A673 (cell line): ENCODE results near the gene CPAMD8. TPM values are rescaled to one million over a fixed set of nuclear protein-coding genes. Genes with fewer than 3 reads are reported as not detected.
"Not testable (repeated sequence)": the region's sequence is repeated elsewhere in the genome, so short reads cannot be mapped to it uniquely, and the experiment has no call there.

Experiments
- BruUV-seq: library from RNA; stranded (reverse); fragments of 400-500 nt; replicated peaks from 2 replicates; lab custom pipeline; 2021; lab: Mats Ljungman, UMichigan
- CTCF ChIA-PET: fragments of 300-600 bp; sonication (Branson Sonifier 250); formaldehyde crosslinking; loops from one replicate; lab custom pipeline; 2022; ENCODE audit warnings: antibody characterized with exemption; lab: Charles Lee
- POLR2A ChIA-PET: fragments of 300-600 bp; sonication (Branson Sonifier 250); formaldehyde crosslinking; loops from one replicate; lab custom pipeline; 2022; ENCODE audit warnings: antibody characterized with exemption; ENCODE audit not compliant: low non-redundant PET; lab: Charles Lee
- DNase-seq: peaks from one replicate; pipeline ENCODE4 v3.0.0-alpha.2; 2015; ENCODE audit warnings: low spot score
- H3K27ac ChIP-seq: fragments of 200-600 bp; sonication (generic); 2 replicates; pipeline ENCODE4 v1.5.1; 2016; ENCODE audit warnings: mixed run types, low read depth, mild to moderate bottlenecking, mixed read lengths, antibody characterized with exemption, low read length; ENCODE audit not compliant: poor library complexity, severe bottlenecking
- H3K27me3 ChIP-seq: fragments of 200-600 bp; sonication (generic); replicated peaks from 2 replicates; pipeline ENCODE4 v1.6.1; 2017; ENCODE audit warnings: mixed run types, low read depth, mild to moderate bottlenecking, mixed read lengths, antibody characterized with exemption, low read length; ENCODE audit not compliant: insufficient read depth, poor library complexity
- H3K36me3 ChIP-seq: fragments of 200-600 bp; sonication (generic); 2 replicates; pipeline ENCODE4 v1.6.1; 2016; ENCODE audit warnings: mixed run types, mild to moderate bottlenecking, mixed read lengths, antibody characterized with exemption, low read length; ENCODE audit not compliant: insufficient read depth, poor library complexity, severe bottlenecking
- H3K4me1 ChIP-seq: fragments of 200-600 bp; sonication (generic); 2 replicates; pipeline ENCODE4 v1.6.1; 2017; ENCODE audit warnings: mixed run types, mild to moderate bottlenecking, mixed read lengths, antibody characterized with exemption, low read length; ENCODE audit not compliant: insufficient read depth, poor library complexity, severe bottlenecking
- H3K4me3 ChIP-seq: fragments of 200-600 bp; sonication (generic); 2 replicates; pipeline ENCODE4 v1.5.1; 2016; ENCODE audit warnings: low read depth, mixed run types, mild to moderate bottlenecking, mixed read lengths, low read length; ENCODE audit not compliant: poor library complexity, severe bottlenecking
- H3K9me3 ChIP-seq: fragments of 200-600 bp; sonication (generic); 2 replicates; pipeline ENCODE4 v1.6.1; 2016; ENCODE audit warnings: mixed run types, low read depth, mild to moderate bottlenecking, mixed read lengths, antibody characterized with exemption, low read length; ENCODE audit not compliant: poor library complexity, severe bottlenecking
- CTCF ChIP-seq: fragments of 300-800, 200-600 bp; sonication (generic); conservative IDR thresholded peaks from 2 replicates; pipeline ENCODE4 v1.5.1; 2017; ENCODE audit warnings: low read depth, mild to moderate bottlenecking, antibody characterized with exemption, low read length, moderate library complexity, mixed read lengths
- EZH2 ChIP-seq: fragments of 200-600 bp; sonication (generic); IDR thresholded peaks from 2 replicates; pipeline ENCODE4 v1.6.1; 2017; ENCODE audit warnings: borderline replicate concordance, low read depth, mild to moderate bottlenecking, mixed read lengths, antibody characterized with exemption, low read length; ENCODE audit not compliant: poor library complexity, severe bottlenecking
- intact Hi-C: fragments of 100-400 bp; cut with micrococcal nuclease; formaldehyde crosslinking; loops from one replicate; pipeline ENCODE4 v1.10.0; 2022; ENCODE audit not compliant: unreplicated experiment
- total RNA-seq: library from RNA; stranded (reverse); gene quantifications from 2 replicates; pipeline ENCODE4 v1.2.3, GENCODE V29; 2021

Gene CPAMD8
- total RNA-seq, 1 experiment from 2014 or later: 0.82 TPM

GRCh38 chr19:16976446-16976845 is 50.2 kb downstream of the CPAMD8 start:
- Histone ChIP-seq H3K36me3 (no peaks in the 10 kb centered on the region), H3K27ac (no peak overlapping the region), H3K9me3 (no peaks in the 10 kb centered on the region), H3K4me3 (no peak overlapping the region), H3K4me1 (no peaks in the 10 kb centered on the region), H3K27me3 (no peaks in the 10 kb centered on the region)
- POLR2A ChIA-PET: no interaction called here
- TF ChIP-seq CTCF (no peak), EZH2 (no peak)
- BruUV-seq: no TSS peak
- CTCF ChIA-PET: no interaction called here
- intact Hi-C loops: no loop called here
- no peak for DNase-seq

GRCh38 chr19:16970821-16971220 is 55.8 kb downstream of the CPAMD8 start:
- TF ChIP-seq CTCF (no peak), EZH2 (no peak)
- intact Hi-C loops: no loop called here
- no TSS peak for BruUV-seq
- Histone ChIP-seq H3K4me3 (no peak overlapping the region), H3K27ac (no peak overlapping the region), H3K27me3 (no peaks in the 10 kb centered on the region), H3K4me1 (no peaks in the 10 kb centered on the region), H3K9me3 (peaks cover 5% of the 10 kb centered on the region), H3K36me3 (no peaks in the 10 kb centered on the region)
- POLR2A ChIA-PET: no interaction called here
- DNase-seq: no peak
- CTCF ChIA-PET: no interaction called here

- H3K4me1 ChIP-seq: no peaks in the 10 kb centered on the region
- no peak overlapping the region for H3K27ac ChIP-seq
- DNase-seq: peak; percentile 78
- BruUV-seq: no TSS peak
- CTCF ChIA-PET: interaction anchor here (0.7 kb wide), 1 partner anchor 26 kb away, joined by 4 read pairs; no protein-coding TSS in a partner anchor
- intact Hi-C loops: loop anchor here (1.0 kb wide), 1 partner anchor 198 kb away; no protein-coding TSS in a partner anchor
- H3K36me3 ChIP-seq: no peaks in the 10 kb centered on the region
- no peak for TF ChIP-seq EZH2
- peak; percentile 55 for TF ChIP-seq CTCF
- no peak overlapping the region for H3K4me3 ChIP-seq
- peaks cover 5% of the 10 kb centered on the region for H3K9me3 ChIP-seq
- no peaks in the 10 kb centered on the region for H3K27me3 ChIP-seq
- POLR2A ChIA-PET: no interaction called here
These were observed 57.5 kb downstream of the CPAMD8 start for GRCh38 chr19:16969135-16969534.

GRCh38 chr19:16960996-16961822 is 65.4 kb downstream of the CPAMD8 start:
- H3K27ac ChIP-seq, intact Hi-C loops, H3K9me3 ChIP-seq, CTCF ChIA-PET, BruUV-seq, DNase-seq, H3K27me3 ChIP-seq, H3K36me3 ChIP-seq, POLR2A ChIA-PET, H3K4me3 ChIP-seq: not testable (repeated sequence)
- peaks cover 17% of the 10 kb centered on the region for H3K4me1 ChIP-seq

- H3K36me3 ChIP-seq, intact Hi-C loops, DNase-seq, POLR2A ChIA-PET, H3K4me3 ChIP-seq, H3K27me3 ChIP-seq, H3K9me3 ChIP-seq, BruUV-seq, H3K27ac ChIP-seq: not testable (repeated sequence)
- peaks cover 20% of the 10 kb centered on the region for H3K4me1 ChIP-seq
- CTCF ChIA-PET: interaction anchor here (0.6 kb wide), 1 partner anchor 145 kb away, joined by 9 read pairs; no protein-coding TSS in a partner anchor
These were observed 68.3 kb downstream of the CPAMD8 start for GRCh38 chr19:16958277-16958676.
